Stimulated activated CD8-positive, alpha-beta memory T cell treated with anti-CD3 and anti-CD28 coated beads, Interleukin-12 subunit alpha, Interleukin-12 subunit beta, amount 100 ng/mL, for 1 hour (primary cell): ENCODE data around the gene PBX4.

Experiments used
- DNase-seq: peaks from one replicate; pipeline ENCODE4 v3.0.0-alpha.2; 2020; ENCODE audit warnings: low read depth

PBX4 gene

GRCh38 chr19:19553670-19554069 is 64.8 kb downstream of the PBX4 start:
- DNase-seq, result no peak

GRCh38 chr19:19552798-19553197 is 65.7 kb downstream of the PBX4 start:
- no peak for DNase-seq

GRCh38 chr19:19551853-19552192 is 66.7 kb downstream of the PBX4 start:
- no peak for DNase-seq

- no peak for DNase-seq
These were observed 67.3 kb downstream of the PBX4 start for GRCh38 chr19:19550972-19551852.

- DNase-seq, result no peak
These were observed 68.0 kb downstream of the PBX4 start for GRCh38 chr19:19550485-19550929.

- no peak for DNase-seq
These were observed 68.6 kb downstream of the PBX4 start for GRCh38 chr19:19549804-19550464.

GRCh38 chr19:19548915-19549759 is 69.3 kb downstream of the PBX4 start:
- DNase-seq, result no peak

GRCh38 chr19:19547674-19548336 is 70.7 kb downstream of the PBX4 start:
- DNase-seq, result no peak

- DNase-seq, result no peak
These were observed 71.7 kb downstream of the PBX4 start for GRCh38 chr19:19546751-19547162.

- no peak for DNase-seq
These were observed 72.8 kb downstream of the PBX4 start for GRCh38 chr19:19545707-19546106.

- no peak for DNase-seq
These were observed 73.4 kb downstream of the PBX4 start for GRCh38 chr19:19544954-19545591.

GRCh38 chr19:19544257-19544953 is 74.1 kb downstream of the PBX4 start:
- no peak for DNase-seq

GRCh38 chr19:19543640-19544039 is 74.8 kb downstream of the PBX4 start:
- no peak for DNase-seq

- DNase-seq, result no peak
These were observed 75.4 kb downstream of the PBX4 start for GRCh38 chr19:19543101-19543500.

- no peak for DNase-seq
These were observed 76.0 kb downstream of the PBX4 start for GRCh38 chr19:19542507-19542906.

GRCh38 chr19:19541616-19542015 is 76.9 kb downstream of the PBX4 start:
- DNase-seq, result no peak

- DNase-seq, result peak; percentile 48
These were observed 77.6 kb downstream of the PBX4 start for GRCh38 chr19:19540715-19541515.

GRCh38 chr19:19540064-19540714 is 78.3 kb downstream of the PBX4 start:
- peak; percentile 27 for DNase-seq

GRCh38 chr19:19539698-19540063 is 78.8 kb downstream of the PBX4 start:
- DNase-seq, result no peak

GRCh38 chr19:19538785-19539166 is 79.7 kb downstream of the PBX4 start:
- DNase-seq, result no peak
